ENCODE measurements around the gene KRTAP20-4.

The KRTAP20-4 gene

GRCh38 chr21:30620522-30620921 is at the start of gene KRTAP20-4:
KRTAP20-4 (plus strand) TSS chr21:30620627.
- no peak for DNase-seq

- DNase-seq = no peak
These were observed 42.7 kb upstream of the KRTAP20-4 start for GRCh38 chr21:30577766-30578165.

- no peak for DNase-seq
These were observed 41.1 kb upstream of the KRTAP20-4 start for GRCh38 chr21:30579346-30579745.

- no peak for DNase-seq
These were observed 40.3 kb upstream of the KRTAP20-4 start for GRCh38 chr21:30580132-30580531.

GRCh38 chr21:30582870-30583269 is 37.6 kb upstream of the KRTAP20-4 start:
- DNase-seq = no peak

GRCh38 chr21:30590297-30590696 is 30.1 kb upstream of the KRTAP20-4 start, which contains the start of gene KRTAP22-2:
KRTAP22-2 (minus strand) TSS chr21:30590397.
- DNase-seq = no peak

GRCh38 chr21:30592140-30592539 is 28.3 kb upstream of the KRTAP20-4 start, which contains the start of gene KRTAP6-3:
KRTAP6-3 (plus strand) TSS chr21:30592440; CDS start chr21:30592446, 6 bp downstream.
- no peak for DNase-seq

- no peak for DNase-seq
These were observed 21.6 kb upstream of the KRTAP20-4 start, which contains the start of gene KRTAP6-2 for GRCh38 chr21:30598802-30599201. KRTAP6-2 (minus strand) TSS chr21:30598902; CDS start chr21:30598874, 28 bp downstream.

GRCh38 chr21:30600787-30601186 is 19.6 kb upstream of the KRTAP20-4 start, which contains the start of gene KRTAP22-1:
KRTAP22-1 (plus strand) TSS chr21:30601087.
- no peak for DNase-seq

- DNase-seq = no peak
These were observed 14.5 kb upstream of the KRTAP20-4 start for GRCh38 chr21:30605968-30606367.

- no peak for DNase-seq
These were observed 8.3 kb upstream of the KRTAP20-4 start for GRCh38 chr21:30612132-30612531.

- peak; percentile 2 for DNase-seq
These were observed 6.6 kb upstream of the KRTAP20-4 start, which contains the start of gene KRTAP6-1 for GRCh38 chr21:30613836-30614235. KRTAP6-1 (minus strand) TSS chr21:30613930; CDS start chr21:30613904, 26 bp downstream.

- no peak for DNase-seq
These were observed 5.2 kb upstream of the KRTAP20-4 start for GRCh38 chr21:30615199-30615598.

- no peak for DNase-seq
These were observed 4.3 kb upstream of the KRTAP20-4 start, which contains the start of gene KRTAP20-1 for GRCh38 chr21:30616125-30616524. KRTAP20-1 (plus strand) TSS chr21:30616425; CDS start chr21:30616455, 30 bp downstream.

GRCh38 chr21:30620080-30620479 is 347 bp upstream of the KRTAP20-4 start:
- DNase-seq = no peak

- DNase-seq = no peak
These were observed 2.9 kb downstream of the KRTAP20-4 start for GRCh38 chr21:30623362-30623761.

GRCh38 chr21:30625449-30626165 is 5.2 kb downstream of the KRTAP20-4 start:
- no peak for DNase-seq

- no peak for DNase-seq
These were observed 7.7 kb downstream of the KRTAP20-4 start for GRCh38 chr21:30628109-30628508.

- DNase-seq = no peak
These were observed 8.8 kb downstream of the KRTAP20-4 start for GRCh38 chr21:30629200-30629599.

- no peak for DNase-seq
These were observed 14.5 kb downstream of the KRTAP20-4 start, which contains the start of gene KRTAP20-2 for GRCh38 chr21:30634906-30635305. KRTAP20-2 (plus strand) TSS chr21:30635206; CDS start chr21:30635264, 58 bp downstream.

GRCh38 chr21:30638686-30639085 is 18.3 kb downstream of the KRTAP20-4 start:
- no peak for DNase-seq

GRCh38 chr21:30642564-30642963 is 22.1 kb downstream of the KRTAP20-4 start, which contains the start of gene KRTAP20-3:
KRTAP20-3 (plus strand) TSS chr21:30642864.
- DNase-seq = no peak

GRCh38 chr21:30646904-30647414 is 26.5 kb downstream of the KRTAP20-4 start:
- DNase-seq = no peak

- no peak for DNase-seq
These were observed 32.5 kb downstream of the KRTAP20-4 start for GRCh38 chr21:30652891-30653290.

Data from activated CD4-positive, alpha-beta T cell treated with anti-CD3 and anti-CD28 coated beads, Interleukin-2, amount 50 U/mL, for 16 hours (primary cell).